ENCODE measurements around the gene ADAMTS2.
"Not testable (repeated sequence)": the region's sequence is repeated elsewhere in the genome, so short reads cannot be mapped to it uniquely, and the experiment has no call there.

DNA sequence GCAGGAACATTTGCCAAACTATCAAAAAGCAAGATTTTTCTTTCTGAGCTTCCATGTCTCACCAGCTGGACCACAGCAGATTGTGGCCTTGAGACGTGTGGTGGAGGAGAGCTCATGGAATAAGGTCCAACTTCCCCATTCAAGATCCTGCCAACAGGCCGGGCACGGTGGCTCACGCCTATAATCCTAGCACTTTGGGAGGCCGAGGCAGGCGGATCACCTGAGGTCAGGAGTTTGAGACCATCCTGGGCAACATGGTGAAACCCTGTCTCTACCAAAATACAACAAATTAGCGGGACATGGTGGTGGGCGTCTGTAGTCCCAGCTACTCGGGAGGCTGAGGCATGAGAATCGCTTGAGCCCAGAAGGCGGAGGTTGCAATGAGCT, 59.5 kb downstream of the ADAMTS2 start:
- TF ChIP-seq EZH2 (IDR thresholded peaks at IDR 0.05; ENCODE audit: borderline replicate concordance, low read depth, low read length, severe bottlenecking): not testable (repeated sequence)
- TF ChIP-seq, protein P1, sequence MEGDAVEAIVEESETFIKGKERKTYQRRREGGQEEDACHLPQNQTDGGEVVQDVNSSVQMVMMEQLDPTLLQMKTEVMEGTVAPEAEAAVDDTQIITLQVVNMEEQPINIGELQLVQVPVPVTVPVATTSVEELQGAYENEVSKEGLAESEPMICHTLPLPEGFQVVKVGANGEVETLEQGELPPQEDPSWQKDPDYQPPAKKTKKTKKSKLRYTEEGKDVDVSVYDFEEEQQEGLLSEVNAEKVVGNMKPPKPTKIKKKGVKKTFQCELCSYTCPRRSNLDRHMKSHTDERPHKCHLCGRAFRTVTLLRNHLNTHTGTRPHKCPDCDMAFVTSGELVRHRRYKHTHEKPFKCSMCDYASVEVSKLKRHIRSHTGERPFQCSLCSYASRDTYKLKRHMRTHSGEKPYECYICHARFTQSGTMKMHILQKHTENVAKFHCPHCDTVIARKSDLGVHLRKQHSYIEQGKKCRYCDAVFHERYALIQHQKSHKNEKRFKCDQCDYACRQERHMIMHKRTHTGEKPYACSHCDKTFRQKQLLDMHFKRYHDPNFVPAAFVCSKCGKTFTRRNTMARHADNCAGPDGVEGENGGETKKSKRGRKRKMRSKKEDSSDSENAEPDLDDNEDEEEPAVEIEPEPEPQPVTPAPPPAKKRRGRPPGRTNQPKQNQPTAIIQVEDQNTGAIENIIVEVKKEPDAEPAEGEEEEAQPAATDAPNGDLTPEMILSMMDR (IDR thresholded peaks at IDR 0.05; ENCODE audit: borderline replicate concordance, extremely low read depth, low read length, poor library complexity, severe bottlenecking): not testable (repeated sequence)

Measured in DND-41 (cell line).